Suprapubic skin (tissue), 4 donors: Measurements from ENCODE around the gene SLC22A3.

Experiments
- EP300 ChIP-seq: sonication (generic); formaldehyde crosslinking; IDR thresholded peaks from one replicate; pipeline ENCODE4 v1.6.1; 2017; ENCODE audit warnings: antibody characterized with exemption
- POLR2A ChIP-seq, 2 donors: fragments of 450-650 bp; IDR thresholded peaks; one replicate each; pipeline ENCODE4 v1.6.1; 2017; ENCODE audit warnings: antibody characterized with exemption in 2 of 2, mild to moderate bottlenecking in 2 of 2, moderate library complexity in 2 of 2
- POLR2AphosphoS5 ChIP-seq, 3 donors: sonication (generic); formaldehyde crosslinking; IDR thresholded peaks; one replicate each; pipeline ENCODE4 v1.6.1; 2017; ENCODE audit warnings: antibody characterized with exemption in 3 of 3
- TF ChIP-seq, protein P1 (sequence below), 2 donors: fragments of 200-600 bp in 1 of 2; fragments of 450-650 bp in 1 of 2; sonication (generic) in 1 of 2; IDR thresholded peaks; one replicate each; pipeline ENCODE4 v1.5.1; 2016 to 2019; ENCODE audit warnings: antibody characterized with exemption in 2 of 2, mild to moderate bottlenecking in 1 of 2, moderate library complexity in 1 of 2

DNA sequence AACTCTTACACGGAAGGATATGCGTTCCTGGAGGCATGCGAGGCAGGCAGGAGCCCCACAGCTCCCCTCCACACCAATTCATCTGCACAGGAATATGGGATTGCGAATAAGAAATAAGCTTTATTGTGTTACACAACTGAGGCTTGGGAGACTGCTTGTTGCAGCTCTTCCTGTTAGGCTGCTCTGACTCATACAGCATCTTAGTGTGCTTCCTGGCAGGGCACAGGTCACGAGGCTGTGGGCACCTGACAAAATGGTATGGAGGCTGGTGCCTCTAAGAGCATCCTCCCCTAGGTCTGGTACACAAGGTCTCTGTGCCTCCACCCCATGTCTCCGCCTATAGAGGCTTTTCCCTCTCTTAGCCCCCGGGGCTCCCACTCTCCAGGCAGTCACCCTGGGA is 6.8 kb downstream of the SLC22A3 start:
- TF ChIP-seq, protein P1, sequence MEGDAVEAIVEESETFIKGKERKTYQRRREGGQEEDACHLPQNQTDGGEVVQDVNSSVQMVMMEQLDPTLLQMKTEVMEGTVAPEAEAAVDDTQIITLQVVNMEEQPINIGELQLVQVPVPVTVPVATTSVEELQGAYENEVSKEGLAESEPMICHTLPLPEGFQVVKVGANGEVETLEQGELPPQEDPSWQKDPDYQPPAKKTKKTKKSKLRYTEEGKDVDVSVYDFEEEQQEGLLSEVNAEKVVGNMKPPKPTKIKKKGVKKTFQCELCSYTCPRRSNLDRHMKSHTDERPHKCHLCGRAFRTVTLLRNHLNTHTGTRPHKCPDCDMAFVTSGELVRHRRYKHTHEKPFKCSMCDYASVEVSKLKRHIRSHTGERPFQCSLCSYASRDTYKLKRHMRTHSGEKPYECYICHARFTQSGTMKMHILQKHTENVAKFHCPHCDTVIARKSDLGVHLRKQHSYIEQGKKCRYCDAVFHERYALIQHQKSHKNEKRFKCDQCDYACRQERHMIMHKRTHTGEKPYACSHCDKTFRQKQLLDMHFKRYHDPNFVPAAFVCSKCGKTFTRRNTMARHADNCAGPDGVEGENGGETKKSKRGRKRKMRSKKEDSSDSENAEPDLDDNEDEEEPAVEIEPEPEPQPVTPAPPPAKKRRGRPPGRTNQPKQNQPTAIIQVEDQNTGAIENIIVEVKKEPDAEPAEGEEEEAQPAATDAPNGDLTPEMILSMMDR (IDR thresholded peaks at IDR 0.05): no peak
- TF ChIP-seq POLR2AphosphoS5 (IDR thresholded peaks at IDR 0.05) (no peak), POLR2A (IDR thresholded peaks at IDR 0.05) (no peak), EP300 (no peak)
